ENCODE results near the gene SSR3.
"Not testable (repeated sequence)": the region's sequence is repeated elsewhere in the genome, so short reads cannot be mapped to it uniquely, and the experiment has no call there.

Gene SSR3

GRCh38 chr3:156554842-156555687 is at the start of gene SSR3:
Gene SSR3 (minus strand): TSS chr3:156555117. CDS start chr3:156555089, 28 bp downstream.
- DNase-seq (ENCODE audit: low read depth) = peak; percentile 100

GRCh38 chr3:156604064-156604641 is 49.2 kb upstream of the SSR3 start:
- no peak for DNase-seq (ENCODE audit: low read depth)

GRCh38 chr3:156603379-156604017 is 48.6 kb upstream of the SSR3 start:
- DNase-seq (ENCODE audit: low read depth) = no peak

- DNase-seq (ENCODE audit: low read depth) = peak; percentile 38
Measured at GRCh38 chr3:156602424-156602823, 47.5 kb upstream of the SSR3 start.

- DNase-seq (ENCODE audit: low read depth) = peak; percentile 57
Measured at GRCh38 chr3:156601497-156601896, 46.6 kb upstream of the SSR3 start.

GRCh38 chr3:156600834-156601233 is 45.9 kb upstream of the SSR3 start:
- DNase-seq (ENCODE audit: low read depth) = no peak

- DNase-seq (ENCODE audit: low read depth) = no peak
Measured at GRCh38 chr3:156599089-156599874, 44.4 kb upstream of the SSR3 start.

- DNase-seq (ENCODE audit: low read depth) = no peak
Measured at GRCh38 chr3:156598413-156598812, 43.5 kb upstream of the SSR3 start.

GRCh38 chr3:156594219-156594683 is 39.3 kb upstream of the SSR3 start:
- no peak for DNase-seq (ENCODE audit: low read depth)

GRCh38 chr3:156593814-156594213 is 38.9 kb upstream of the SSR3 start:
- DNase-seq (ENCODE audit: low read depth) = no peak

- DNase-seq (ENCODE audit: low read depth) = not testable (repeated sequence)
Measured at GRCh38 chr3:156589806-156590205, 34.9 kb upstream of the SSR3 start.

- no peak for DNase-seq (ENCODE audit: low read depth)
Measured at GRCh38 chr3:156587760-156588069, 32.8 kb upstream of the SSR3 start.

GRCh38 chr3:156586905-156587759 is 32.2 kb upstream of the SSR3 start:
- DNase-seq (ENCODE audit: low read depth) = no peak

GRCh38 chr3:156583469-156583868 is 28.6 kb upstream of the SSR3 start:
- DNase-seq (ENCODE audit: low read depth) = no peak

GRCh38 chr3:156582532-156583183 is 27.7 kb upstream of the SSR3 start:
- DNase-seq (ENCODE audit: low read depth) = no peak

GRCh38 chr3:156581954-156582353 is 27.0 kb upstream of the SSR3 start:
- DNase-seq (ENCODE audit: low read depth) = no peak

GRCh38 chr3:156581033-156581432 is 26.1 kb upstream of the SSR3 start:
- DNase-seq (ENCODE audit: low read depth) = no peak

GRCh38 chr3:156579427-156579851 is 24.5 kb upstream of the SSR3 start:
- no peak for DNase-seq (ENCODE audit: low read depth)

- peak; percentile 82 for DNase-seq (ENCODE audit: low read depth)
Measured at GRCh38 chr3:156577736-156578135, 22.8 kb upstream of the SSR3 start.

- DNase-seq (ENCODE audit: low read depth) = no peak
Measured at GRCh38 chr3:156576651-156577348, 21.9 kb upstream of the SSR3 start.

Data from ELR (cell line).